ENCODE data around the gene MAPK4. TPM values are rescaled to one million over a fixed set of nuclear protein-coding genes. Genes with fewer than 3 reads are reported as not detected.

The MAPK4 gene
- total RNA-seq, 1 donor from 2014 or later: 26.9 TPM

GRCh38 chr18:50616484-50617048 lies 56.7 kb downstream of the MAPK4 start:
- ATAC-seq (ENCODE audit: poor library complexity): no peak
- DNase-seq: no peak
- intact Hi-C loops (cut with DNase I): no loop called here

- intact Hi-C loops (cut with DNase I): no loop called here
- ATAC-seq (ENCODE audit: poor library complexity) (peak; percentile 28), DNase-seq (no peak)
Observed at GRCh38 chr18:50619861-50620275, 60.0 kb downstream of the MAPK4 start.

- DNase-seq (no peak), ATAC-seq (ENCODE audit: poor library complexity) (no peak)
- intact Hi-C loops (cut with DNase I): no loop called here
Observed at GRCh38 chr18:50620319-50620718, 60.4 kb downstream of the MAPK4 start.

- intact Hi-C loops (cut with DNase I): no loop called here
- ATAC-seq (ENCODE audit: poor library complexity) (no peak), DNase-seq (no peak)
Observed at GRCh38 chr18:50621366-50621765, 61.5 kb downstream of the MAPK4 start.

- DNase-seq (no peak), ATAC-seq (ENCODE audit: poor library complexity) (no peak)
- intact Hi-C loops (cut with DNase I): no loop called here
Observed at GRCh38 chr18:50622320-50622719, 62.4 kb downstream of the MAPK4 start.

GRCh38 chr18:50622865-50623393 lies 63.0 kb downstream of the MAPK4 start:
- DNase-seq (no peak), ATAC-seq (ENCODE audit: poor library complexity) (no peak)
- intact Hi-C loops (cut with DNase I): no loop called here

GRCh38 chr18:50623694-50624352 lies 63.9 kb downstream of the MAPK4 start:
- DNase-seq (no peak), ATAC-seq (ENCODE audit: poor library complexity) (no peak)
- intact Hi-C loops (cut with DNase I): no loop called here

GRCh38 chr18:50624981-50625380 lies 65.1 kb downstream of the MAPK4 start:
- DNase-seq: no peak
- ATAC-seq (ENCODE audit: poor library complexity): no peak
- intact Hi-C loops (cut with DNase I): no loop called here

GRCh38 chr18:50626317-50626716 lies 66.4 kb downstream of the MAPK4 start:
- intact Hi-C loops (cut with DNase I): no loop called here

GRCh38 chr18:50627594-50628532 lies 68.0 kb downstream of the MAPK4 start:
- ATAC-seq (ENCODE audit: poor library complexity): peak; percentile 41

More at GRCh38 chr18:50626317-50626716, 66.4 kb downstream of the MAPK4 start:
- ATAC-seq (ENCODE audit: poor library complexity) (no peak), DNase-seq (no peak)

GRCh38 chr18:50628533-50628905 lies 68.6 kb downstream of the MAPK4 start:
- ATAC-seq (ENCODE audit: poor library complexity): peak; percentile 44
- DNase-seq: no peak
- intact Hi-C loops (cut with DNase I): no loop called here

More at GRCh38 chr18:50627594-50628532, 68.0 kb downstream of the MAPK4 start:
- no peak for DNase-seq
- intact Hi-C loops (cut with DNase I): no loop called here

GRCh38 chr18:50629148-50629631 lies 69.3 kb downstream of the MAPK4 start:
- intact Hi-C loops (cut with DNase I): no loop called here
- DNase-seq (no peak), ATAC-seq (ENCODE audit: poor library complexity) (no peak)

GRCh38 chr18:50630895-50631294 lies 71.0 kb downstream of the MAPK4 start:
- intact Hi-C loops (cut with DNase I): no loop called here
- DNase-seq: no peak
- ATAC-seq (ENCODE audit: poor library complexity): peak; percentile 66

GRCh38 chr18:50632895-50633515 lies 73.1 kb downstream of the MAPK4 start:
- intact Hi-C loops (cut with DNase I): no loop called here
- DNase-seq (no peak), ATAC-seq (ENCODE audit: poor library complexity) (no peak)

- DNase-seq: no peak
- intact Hi-C loops (cut with DNase I): no loop called here
- no peak for ATAC-seq (ENCODE audit: poor library complexity)
Observed at GRCh38 chr18:50633992-50634391, 74.1 kb downstream of the MAPK4 start.

- DNase-seq (no peak), ATAC-seq (ENCODE audit: poor library complexity) (peak; percentile 6)
- intact Hi-C loops (cut with DNase I): no loop called here
Observed at GRCh38 chr18:50636366-50637057, 76.6 kb downstream of the MAPK4 start.

GRCh38 chr18:50638016-50638883 lies 78.4 kb downstream of the MAPK4 start:
- ATAC-seq (ENCODE audit: poor library complexity) (peak; percentile 7), DNase-seq (no peak)
- intact Hi-C loops (cut with DNase I): no loop called here
